ENCODE measurements around the gene CYP2R1.

DNA sequence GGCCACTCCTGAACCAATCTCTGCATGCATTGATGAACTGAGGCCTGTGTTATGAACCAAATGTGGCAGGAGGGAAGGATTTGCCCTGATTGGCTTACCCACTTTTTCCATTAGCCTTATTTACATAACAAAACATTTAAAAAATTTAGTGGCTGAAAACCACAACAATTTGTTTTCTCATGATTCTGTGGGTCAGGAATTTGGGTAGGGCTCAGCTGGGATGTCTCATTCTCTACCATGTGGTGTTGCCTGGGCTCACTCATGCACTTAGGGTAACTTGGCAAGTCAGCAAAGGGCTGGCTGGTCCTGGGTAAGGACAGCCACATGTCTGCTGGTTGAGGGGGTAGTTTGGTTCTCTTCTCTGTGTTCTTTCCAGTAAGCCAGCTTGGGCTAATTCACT, 35.1 kb upstream of the CYP2R1 start:
- TF ChIP-seq, protein P1, sequence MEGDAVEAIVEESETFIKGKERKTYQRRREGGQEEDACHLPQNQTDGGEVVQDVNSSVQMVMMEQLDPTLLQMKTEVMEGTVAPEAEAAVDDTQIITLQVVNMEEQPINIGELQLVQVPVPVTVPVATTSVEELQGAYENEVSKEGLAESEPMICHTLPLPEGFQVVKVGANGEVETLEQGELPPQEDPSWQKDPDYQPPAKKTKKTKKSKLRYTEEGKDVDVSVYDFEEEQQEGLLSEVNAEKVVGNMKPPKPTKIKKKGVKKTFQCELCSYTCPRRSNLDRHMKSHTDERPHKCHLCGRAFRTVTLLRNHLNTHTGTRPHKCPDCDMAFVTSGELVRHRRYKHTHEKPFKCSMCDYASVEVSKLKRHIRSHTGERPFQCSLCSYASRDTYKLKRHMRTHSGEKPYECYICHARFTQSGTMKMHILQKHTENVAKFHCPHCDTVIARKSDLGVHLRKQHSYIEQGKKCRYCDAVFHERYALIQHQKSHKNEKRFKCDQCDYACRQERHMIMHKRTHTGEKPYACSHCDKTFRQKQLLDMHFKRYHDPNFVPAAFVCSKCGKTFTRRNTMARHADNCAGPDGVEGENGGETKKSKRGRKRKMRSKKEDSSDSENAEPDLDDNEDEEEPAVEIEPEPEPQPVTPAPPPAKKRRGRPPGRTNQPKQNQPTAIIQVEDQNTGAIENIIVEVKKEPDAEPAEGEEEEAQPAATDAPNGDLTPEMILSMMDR (IDR thresholded peaks at IDR 0.05; ENCODE audit: low read depth, low read length), result no peak
- no peak for TF ChIP-seq EZH2phosphoT487 (IDR thresholded peaks at IDR 0.05; ENCODE audit: low read depth)
